Breast epithelium (tissue), 4 donors: Measurements from ENCODE around the gene APOO. TPM values are rescaled to one million over a fixed set of nuclear protein-coding genes. Genes with fewer than 3 reads are reported as not detected.

ENCODE experiments used
- DNase-seq, 2 donors: peaks; one replicate each; pipeline ENCODE4 v3.0.0-alpha.2; 2019; ENCODE audit warnings: low spot score in 2 of 2
- H3K27ac ChIP-seq, 2 donors: fragments of 200-600 bp; sonication (generic) in 1 of 2; one replicate each; pipeline ENCODE4 v1.5.1; 2016 to 2019; ENCODE audit warnings: mild to moderate bottlenecking in 1 of 2
- H3K27me3 ChIP-seq, 2 donors: fragments of 200-600 bp; sonication (generic) in 1 of 2; one replicate each; pipeline versions ENCODE4 v1.5.1 to v1.6.0; 2017 to 2019; ENCODE audit warnings: control low read depth in 1 of 2, mild to moderate bottlenecking in 1 of 2
- H3K36me3 ChIP-seq: fragments of 200-600 bp; one replicate; pipeline ENCODE4 v1.5.1; 2019
- H3K4me1 ChIP-seq, 2 donors: fragments of 200-600 bp; sonication (generic); one replicate each; pipeline ENCODE4 v1.5.1; 2016 to 2019; ENCODE audit warnings: control low read depth in 1 of 2
- H3K4me3 ChIP-seq, 3 donors: fragments of 200-600 bp; sonication (generic); 1 replicate in 2 of 3; 2 replicates in 1 of 3; pipeline ENCODE4 v1.5.1; 2016 to 2019; ENCODE audit warnings: mild to moderate bottlenecking in 3 of 3, moderate library complexity in 2 of 3
- H3K9me3 ChIP-seq, 2 donors: fragments of 200-600 bp; sonication (generic) in 1 of 2; one replicate each; pipeline ENCODE4 v1.5.1; 2016 to 2019; ENCODE audit warnings: control low read depth in 1 of 2
- CTCF ChIP-seq, 3 donors: fragments of 450-650 bp; IDR thresholded peaks; one replicate each; pipeline ENCODE4 v1.5.1; 2016 to 2017; ENCODE audit warnings: antibody characterized with exemption in 3 of 3, mild to moderate bottlenecking in 3 of 3, moderate library complexity in 3 of 3
- POLR2A ChIP-seq: fragments of 450-650 bp; IDR thresholded peaks from one replicate; pipeline ENCODE4 v1.6.1; 2016; ENCODE audit warnings: antibody characterized with exemption, mild to moderate bottlenecking, moderate library complexity
- POLR2AphosphoS5 ChIP-seq, 3 donors: sonication (generic); formaldehyde crosslinking; IDR thresholded peaks; one replicate each; pipeline ENCODE4 v1.6.1; 2017; ENCODE audit warnings: antibody characterized with exemption in 3 of 3
- intact Hi-C: fragments of 100-400 bp; cut with DNase I; formaldehyde crosslinking; loops from one replicate; pipeline ENCODE4 v1.15.1; 2023; ENCODE audit warnings: low total_unique reads
- total RNA-seq, 3 donors: library from RNA; depleted of rRNA; stranded (reverse); fragments of >200 nt; gene quantifications; one replicate each; pipeline ENCODE4 v1.1.0, GENCODE V29; 2016

Gene APOO
- total RNA-seq, 3 donors from 2014 or later = 5.8 to 16.7 (median 16.1) TPM

DNA sequence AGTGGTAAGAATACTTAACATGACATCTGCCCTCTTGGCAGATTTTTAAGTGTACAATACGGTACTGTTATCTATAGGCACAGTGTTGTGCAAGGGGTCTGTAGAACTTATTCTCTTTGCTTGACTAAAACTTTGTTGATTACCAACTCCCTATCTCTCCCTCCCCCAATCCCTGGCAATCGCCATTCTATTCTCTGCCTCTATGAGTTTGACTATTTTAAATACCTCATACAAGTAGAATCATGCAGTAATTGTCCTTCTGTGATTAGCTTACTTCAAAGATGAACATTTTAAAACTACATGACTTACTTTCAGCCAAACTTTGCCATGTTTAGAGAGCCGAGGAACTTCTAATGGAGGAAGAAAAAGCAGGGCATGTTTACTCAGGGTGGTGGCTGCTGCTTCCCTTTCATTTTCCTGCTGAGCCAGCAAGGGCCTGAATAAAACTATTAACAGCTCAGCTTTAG is 62.4 kb downstream of the APOO start:
- Histone ChIP-seq H3K27ac (peak overlapping the region; percentile 14 to 57), H3K4me3 (no peak overlapping the region), H3K36me3 (no peaks in the 10 kb centered on the region), H3K9me3 (no peaks in the 10 kb centered on the region), H3K4me1 (no peaks in the 10 kb centered on the region), H3K27me3 (peaks cover 0 to 4% of the 10 kb centered on the region in 2 donors)
- DNase-seq = no peak
- TF ChIP-seq POLR2A (no peak), CTCF (IDR thresholded peaks at IDR 0.05) (no peak), POLR2AphosphoS5 (IDR thresholded peaks at IDR 0.05) (no peak)
- intact Hi-C loops = no loop called here

DNA sequence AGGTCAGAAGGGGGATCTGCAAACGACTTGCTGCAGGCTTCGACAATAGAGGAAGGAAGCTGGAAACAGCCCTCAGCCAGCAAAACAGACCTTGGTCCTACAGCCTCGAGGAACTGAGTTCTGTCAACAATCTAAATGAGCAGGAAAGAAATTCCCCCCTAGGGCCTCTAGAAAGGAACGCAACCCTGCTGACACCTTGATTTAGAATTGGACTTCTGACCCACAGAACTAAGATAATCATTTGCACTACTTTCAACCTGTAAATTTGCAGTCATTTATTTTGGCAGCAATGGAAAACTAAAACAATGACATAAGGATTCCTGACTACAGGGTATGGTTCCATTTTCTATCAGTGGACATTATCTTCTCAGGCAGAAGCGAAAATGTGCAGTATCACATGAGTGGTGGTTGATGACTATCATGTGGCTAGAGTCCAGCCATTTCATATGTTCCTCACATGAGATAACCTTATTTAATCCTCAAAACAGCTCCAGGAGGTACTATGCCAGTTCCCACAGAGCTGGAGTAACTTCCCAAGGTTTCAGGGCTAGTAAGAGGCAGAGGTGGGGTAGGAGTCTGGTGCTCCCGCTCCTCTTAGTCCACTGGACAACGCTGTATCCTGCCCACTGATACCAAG is 63.1 kb downstream of the APOO start:
- TF ChIP-seq POLR2A (no peak), POLR2AphosphoS5 (IDR thresholded peaks at IDR 0.05) (no peak), CTCF (IDR thresholded peaks at IDR 0.05) (no peak)
- peak overlapping the region; percentile 1 to 57 for H3K27ac ChIP-seq
- H3K36me3 ChIP-seq = no peaks in the 10 kb centered on the region
- no peaks in the 10 kb centered on the region for H3K27me3 ChIP-seq
- no peaks in the 10 kb centered on the region for H3K4me1 ChIP-seq
- no peak overlapping the region for H3K4me3 ChIP-seq
- no peaks in the 10 kb centered on the region for H3K9me3 ChIP-seq
- no peak for DNase-seq
- intact Hi-C loops = no loop called here

GRCh38 chrX:23841847-23842522 is 65.8 kb downstream of the APOO start:
- H3K27ac ChIP-seq = no peak overlapping the region
- intact Hi-C loops = no loop called here
- H3K27me3 ChIP-seq = no peaks in the 10 kb centered on the region
- no peaks in the 10 kb centered on the region for H3K4me1 ChIP-seq
- H3K4me3 ChIP-seq = no peak overlapping the region
- no peaks in the 10 kb centered on the region for H3K9me3 ChIP-seq
- no peak for TF ChIP-seq CTCF (IDR thresholded peaks at IDR 0.05)
- no peak for TF ChIP-seq POLR2A
- no peak for TF ChIP-seq POLR2AphosphoS5 (IDR thresholded peaks at IDR 0.05)
- DNase-seq = no peak
- no peaks in the 10 kb centered on the region for H3K36me3 ChIP-seq

DNA sequence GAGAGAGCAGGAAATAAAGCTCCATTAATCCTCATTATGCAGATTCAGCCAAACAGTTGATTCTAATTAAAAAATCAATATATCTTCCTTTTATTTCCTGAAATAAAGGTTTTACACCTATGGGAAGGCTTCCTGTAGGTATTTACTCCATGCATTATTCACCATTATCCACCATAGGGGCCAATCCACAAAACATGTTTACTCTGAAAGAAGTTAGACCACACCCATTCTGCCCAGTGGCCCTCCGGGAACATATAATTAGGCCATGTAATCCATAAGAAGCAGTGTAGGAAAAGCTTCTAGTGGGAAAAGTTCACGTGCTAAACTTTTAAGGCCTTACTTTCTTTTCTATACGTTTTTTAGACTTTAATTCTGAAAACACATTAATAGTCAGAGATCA is 67.1 kb downstream of the APOO start:
- H3K4me3 ChIP-seq = no peak overlapping the region
- intact Hi-C loops = no loop called here
- no peak for TF ChIP-seq POLR2AphosphoS5 (IDR thresholded peaks at IDR 0.05)
- no peak for TF ChIP-seq POLR2A
- H3K4me1 ChIP-seq = no peaks in the 10 kb centered on the region
- H3K27ac ChIP-seq = no peak overlapping the region
- no peaks in the 10 kb centered on the region for H3K9me3 ChIP-seq
- no peaks in the 10 kb centered on the region for H3K36me3 ChIP-seq
- no peak for DNase-seq
- no peaks in the 10 kb centered on the region for H3K27me3 ChIP-seq

DNA sequence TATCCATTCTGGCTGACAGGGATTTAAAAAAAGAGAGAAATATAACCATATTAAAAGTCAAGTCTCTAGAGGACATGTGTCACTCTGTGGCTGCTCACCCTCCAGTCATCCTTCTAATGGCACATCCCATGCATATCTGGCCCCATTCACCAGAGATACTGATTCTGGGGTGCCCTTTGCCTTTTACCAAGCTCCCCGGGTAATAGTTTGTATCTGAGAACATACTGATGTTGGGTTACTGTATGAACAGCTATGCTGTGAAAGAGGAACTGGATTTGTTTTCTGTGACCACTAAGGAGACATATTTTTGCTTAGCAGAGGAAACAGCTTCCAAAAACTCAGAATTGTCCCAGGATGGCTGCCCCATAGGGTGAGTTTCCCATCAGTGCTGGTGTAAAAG is 68.8 kb downstream of the APOO start:
- intact Hi-C loops = no loop called here
- Histone ChIP-seq H3K4me1 (no peaks in the 10 kb centered on the region), H3K9me3 (no peaks in the 10 kb centered on the region), H3K27ac (no peak overlapping the region), H3K36me3 (no peaks in the 10 kb centered on the region), H3K4me3 (no peak overlapping the region), H3K27me3 (no peaks in the 10 kb centered on the region)
- no peak for TF ChIP-seq POLR2A
- TF ChIP-seq POLR2AphosphoS5 (IDR thresholded peaks at IDR 0.05) = no peak
- TF ChIP-seq CTCF (IDR thresholded peaks at IDR 0.05) = no peak
- no peak for DNase-seq
